ENCODE data around the gene EFL1. TPM values are rescaled to one million over a fixed set of nuclear protein-coding genes. Genes with fewer than 3 reads are reported as not detected.

EFL1 gene
- polyA plus RNA-seq, 1 of the 3 experiments (the other 2 are of a cell fraction) = 12.3 TPM

- Histone ChIP-seq H3K9me2 (no peaks in the 10 kb centered on the region), H3K9me3 (no peaks in the 10 kb centered on the region), H3F3A (replicated peaks; ENCODE audit: insufficient read depth) (peaks cover 7% of the 10 kb centered on the region), H3K79me2 (ENCODE audit: insufficient read depth) (no peaks in the 10 kb centered on the region), H3K36me3 (replicated peaks in 1 of 2; ENCODE audit: control insufficient read depth in 1 of 2, insufficient read depth in 2 of 2, low read length in 1 of 2) (no peaks in the 10 kb centered on the region), H2AFZ (ENCODE audit: low read depth) (no peak overlapping the region), H3K4me1 (ENCODE audit: control insufficient read depth in 1 of 2, insufficient read depth in 2 of 2, low read depth in 1 of 2, low read length in 1 of 2) (peaks cover 2 to 23% of the 10 kb centered on the region in 2 experiments), H4K20me1 (ENCODE audit: insufficient read depth) (no peaks in the 10 kb centered on the region), H3K4me3 (ENCODE audit: low read depth in 2 of 2, low read length in 1 of 2) (no peak overlapping the region), H3K27ac (ENCODE audit: low read depth in 2 of 2, low read length in 1 of 2) (no peak overlapping the region), H3K27me3 (ENCODE audit: insufficient read depth) (no peaks in the 10 kb centered on the region), H3K4me2 (no peak overlapping the region), H3K9ac (no peak overlapping the region)
- 96% methylated on average over 6 of the region's 6 CpGs for WGBS (ENCODE audit: low lambda C conversion rate)
- POLR2A ChIA-PET = no interaction called here
- TF ChIP-seq, protein P1, sequence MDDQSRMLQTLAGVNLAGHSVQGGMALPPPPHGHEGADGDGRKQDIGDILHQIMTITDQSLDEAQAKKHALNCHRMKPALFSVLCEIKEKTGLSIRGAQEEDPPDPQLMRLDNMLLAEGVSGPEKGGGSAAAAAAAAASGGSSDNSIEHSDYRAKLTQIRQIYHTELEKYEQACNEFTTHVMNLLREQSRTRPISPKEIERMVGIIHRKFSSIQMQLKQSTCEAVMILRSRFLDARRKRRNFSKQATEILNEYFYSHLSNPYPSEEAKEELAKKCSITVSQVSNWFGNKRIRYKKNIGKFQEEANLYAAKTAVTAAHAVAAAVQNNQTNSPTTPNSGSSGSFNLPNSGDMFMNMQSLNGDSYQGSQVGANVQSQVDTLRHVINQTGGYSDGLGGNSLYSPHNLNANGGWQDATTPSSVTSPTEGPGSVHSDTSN (IDR thresholded peaks at IDR 0.05) = no peak
- TF ChIP-seq GABPA (IDR thresholded peaks at IDR 0.05; ENCODE audit: low read depth) (no peak), MEF2A (IDR thresholded peaks at IDR 0.05; ENCODE audit: borderline replicate concordance, low read depth) (no peak), ELF1 (IDR thresholded peaks at IDR 0.05) (no peak), RXRA (IDR thresholded peaks at IDR 0.05; ENCODE audit: borderline replicate concordance, low read depth) (no peak), CTCF (IDR thresholded peaks at IDR 0.05) (no peak), RFX5 (IDR thresholded peaks at IDR 0.05; ENCODE audit: low read length) (no peak), EZH2phosphoT487 (IDR thresholded peaks at IDR 0.05; ENCODE audit: borderline replicate concordance, low read depth) (no peak), TCF12 (IDR thresholded peaks at IDR 0.05) (no peak)
- TF ChIP-seq, protein P2, sequence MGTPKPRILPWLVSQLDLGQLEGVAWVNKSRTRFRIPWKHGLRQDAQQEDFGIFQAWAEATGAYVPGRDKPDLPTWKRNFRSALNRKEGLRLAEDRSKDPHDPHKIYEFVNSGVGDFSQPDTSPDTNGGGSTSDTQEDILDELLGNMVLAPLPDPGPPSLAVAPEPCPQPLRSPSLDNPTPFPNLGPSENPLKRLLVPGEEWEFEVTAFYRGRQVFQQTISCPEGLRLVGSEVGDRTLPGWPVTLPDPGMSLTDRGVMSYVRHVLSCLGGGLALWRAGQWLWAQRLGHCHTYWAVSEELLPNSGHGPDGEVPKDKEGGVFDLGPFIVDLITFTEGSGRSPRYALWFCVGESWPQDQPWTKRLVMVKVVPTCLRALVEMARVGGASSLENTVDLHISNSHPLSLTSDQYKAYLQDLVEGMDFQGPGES (IDR thresholded peaks at IDR 0.05; ENCODE audit: low read depth, low read length) = no peak
- DNase-seq = no peak
- CTCF ChIA-PET = interaction anchor here (1.2 kb wide), 1 partner anchor 10 kb away, joined by 3 read pairs; no protein-coding TSS in a partner anchor
Observed at GRCh38 chr15:82117296-82117695, 145.2 kb downstream of the EFL1 start.

DNA sequence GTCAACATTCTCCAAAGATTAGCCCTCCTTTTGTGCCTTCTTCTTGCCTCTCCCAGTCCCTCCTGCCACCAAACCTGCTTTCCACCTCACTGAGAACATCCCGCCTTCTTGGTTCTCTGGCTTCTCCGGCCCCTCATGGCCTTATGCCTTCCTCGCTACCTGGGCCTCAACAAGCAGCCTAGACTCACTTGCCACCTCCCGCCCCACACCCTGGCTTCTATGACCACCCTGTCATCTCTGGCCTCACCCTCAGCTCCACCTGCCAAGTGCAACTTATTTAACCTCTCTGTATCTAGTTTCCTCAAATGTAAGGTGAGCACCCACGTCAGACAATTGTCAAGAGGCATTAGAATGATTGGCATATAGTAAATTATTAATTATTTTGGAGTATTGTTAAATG, 147.9 kb downstream of the EFL1 start:
- no peaks in the 10 kb centered on the region for H3K36me3 ChIP-seq (replicated peaks in 1 of 2; ENCODE audit: control insufficient read depth in 1 of 2, insufficient read depth in 2 of 2, low read length in 1 of 2)
- H3K4me2 ChIP-seq = no peak overlapping the region
- H3K4me3 ChIP-seq (ENCODE audit: low read depth in 2 of 2, low read length in 1 of 2) = no peak overlapping the region
- no peaks in the 10 kb centered on the region for H3K9me2 ChIP-seq
- ChIA-PET CTCF (no interaction called here), POLR2A (no interaction called here)
- H3K9me3 ChIP-seq = no peaks in the 10 kb centered on the region
- no peak for DNase-seq
- no peak overlapping the region for H3K9ac ChIP-seq
- H3K27ac ChIP-seq (ENCODE audit: low read depth in 2 of 2, low read length in 1 of 2) = no peak overlapping the region
- H3F3A ChIP-seq (replicated peaks; ENCODE audit: insufficient read depth) = peaks cover 5% of the 10 kb centered on the region
- no peak for TF ChIP-seq GATA2 (CRISPR knock-in tag; IDR thresholded peaks at IDR 0.05)
- no peak for TF ChIP-seq NFIC (IDR thresholded peaks at IDR 0.05; ENCODE audit: borderline replicate concordance)
- TF ChIP-seq MXI1 (IDR thresholded peaks at IDR 0.05; ENCODE audit: low read depth, low read length) = no peak
- no peak for TF ChIP-seq CHD2 (IDR thresholded peaks at IDR 0.05; ENCODE audit: low read length, partially characterized antibody)
- H2AFZ ChIP-seq (ENCODE audit: low read depth) = no peak overlapping the region
- WGBS (ENCODE audit: low lambda C conversion rate) = 84% methylated on average over 5 of the region's 5 CpGs
- no peaks in the 10 kb centered on the region for H3K79me2 ChIP-seq (ENCODE audit: insufficient read depth)
- no peaks in the 10 kb centered on the region for H4K20me1 ChIP-seq (ENCODE audit: insufficient read depth)
- no peaks in the 10 kb centered on the region for H3K27me3 ChIP-seq (ENCODE audit: insufficient read depth)
- peaks cover 0 to 31% of the 10 kb centered on the region in 2 experiments; a peak in 1 of 4 replicates for H3K4me1 ChIP-seq (ENCODE audit: control insufficient read depth in 1 of 2, insufficient read depth in 2 of 2, low read depth in 1 of 2, low read length in 1 of 2)
